SK-N-SH (cell line): Measurements from ENCODE around the gene C4B.

ENCODE experiments used
- CHD2 ChIP-seq: fragments of 150-350 bp; IDR thresholded peaks from 2 replicates; pipeline ENCODE4 v1.6.1; 2018; ENCODE audit warnings: low read length; ENCODE audit not compliant: partially characterized antibody
- EZH2phosphoT487 ChIP-seq: fragments of 200-600 bp; sonication (generic); IDR thresholded peaks from 2 replicates; pipeline ENCODE4 v1.6.1; 2017; ENCODE audit warnings: low read depth, mixed run types, mild to moderate bottlenecking, antibody characterized with exemption, moderate library complexity, borderline replicate concordance
- JUND ChIP-seq: IDR thresholded peaks from 2 replicates; pipeline ENCODE4 v1.4.0; 2012
- NRF1 ChIP-seq: IDR thresholded peaks from 2 replicates; pipeline ENCODE4 v1.6.1; 2012; ENCODE audit warnings: low read depth, mild to moderate bottlenecking, low read length
- POLR2AphosphoS5 ChIP-seq: IDR thresholded peaks from 2 replicates; pipeline ENCODE4 v1.6.1; 2012; ENCODE audit warnings: low read depth, low read length
- RFX5 ChIP-seq: IDR thresholded peaks from 2 replicates; pipeline ENCODE4 v1.6.1; 2012; ENCODE audit warnings: mild to moderate bottlenecking, improper control_type of control experiment, low read length
- TAF1 ChIP-seq: IDR thresholded peaks from 2 replicates; pipeline ENCODE4 v1.6.1; 2012; ENCODE audit warnings: low read depth, mild to moderate bottlenecking, low read length, moderate library complexity, borderline replicate concordance
- TF ChIP-seq, protein P1 (sequence below): IDR thresholded peaks from 2 replicates; pipeline ENCODE4 v1.4.0; 2012; ENCODE audit warnings: low read depth, borderline replicate concordance
- TF ChIP-seq, protein P2 (sequence below): fragments of 200-600 bp; sonication (generic); IDR thresholded peaks from 2 replicates; pipeline ENCODE4 v1.6.1; 2017; ENCODE audit warnings: antibody characterized with exemption, mild to moderate bottlenecking, moderate library complexity
- TF ChIP-seq, protein P3 (sequence below): IDR thresholded peaks from 2 replicates; pipeline ENCODE4 v1.6.1; 2012; ENCODE audit warnings: mild to moderate bottlenecking, low read depth, low read length, moderate library complexity

DNA sequence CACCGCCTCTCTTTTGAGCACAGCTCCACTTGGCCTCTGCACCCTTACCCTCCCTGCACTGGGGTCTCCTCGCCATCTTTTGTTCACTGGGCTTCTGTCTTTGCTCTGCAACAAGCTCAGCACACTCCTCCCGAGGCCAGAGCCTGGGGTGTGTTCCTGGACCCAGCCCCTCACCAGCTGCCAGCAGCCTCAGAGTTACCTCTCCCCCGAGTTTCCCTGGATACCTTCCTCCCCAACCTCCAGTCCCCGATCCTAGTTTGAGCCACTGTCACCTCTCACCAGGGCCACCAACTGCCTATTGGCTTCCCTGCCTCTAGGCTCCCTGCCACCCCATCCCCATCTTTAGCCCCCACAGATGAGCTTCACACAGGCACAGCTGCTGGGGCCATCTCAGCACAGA lies 36.0 kb downstream of the C4B start:
- TF ChIP-seq, protein P1, sequence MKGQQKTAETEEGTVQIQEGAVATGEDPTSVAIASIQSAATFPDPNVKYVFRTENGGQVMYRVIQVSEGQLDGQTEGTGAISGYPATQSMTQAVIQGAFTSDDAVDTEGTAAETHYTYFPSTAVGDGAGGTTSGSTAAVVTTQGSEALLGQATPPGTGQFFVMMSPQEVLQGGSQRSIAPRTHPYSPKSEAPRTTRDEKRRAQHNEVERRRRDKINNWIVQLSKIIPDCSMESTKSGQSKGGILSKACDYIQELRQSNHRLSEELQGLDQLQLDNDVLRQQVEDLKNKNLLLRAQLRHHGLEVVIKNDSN, result no peak
- TF ChIP-seq, protein P2, sequence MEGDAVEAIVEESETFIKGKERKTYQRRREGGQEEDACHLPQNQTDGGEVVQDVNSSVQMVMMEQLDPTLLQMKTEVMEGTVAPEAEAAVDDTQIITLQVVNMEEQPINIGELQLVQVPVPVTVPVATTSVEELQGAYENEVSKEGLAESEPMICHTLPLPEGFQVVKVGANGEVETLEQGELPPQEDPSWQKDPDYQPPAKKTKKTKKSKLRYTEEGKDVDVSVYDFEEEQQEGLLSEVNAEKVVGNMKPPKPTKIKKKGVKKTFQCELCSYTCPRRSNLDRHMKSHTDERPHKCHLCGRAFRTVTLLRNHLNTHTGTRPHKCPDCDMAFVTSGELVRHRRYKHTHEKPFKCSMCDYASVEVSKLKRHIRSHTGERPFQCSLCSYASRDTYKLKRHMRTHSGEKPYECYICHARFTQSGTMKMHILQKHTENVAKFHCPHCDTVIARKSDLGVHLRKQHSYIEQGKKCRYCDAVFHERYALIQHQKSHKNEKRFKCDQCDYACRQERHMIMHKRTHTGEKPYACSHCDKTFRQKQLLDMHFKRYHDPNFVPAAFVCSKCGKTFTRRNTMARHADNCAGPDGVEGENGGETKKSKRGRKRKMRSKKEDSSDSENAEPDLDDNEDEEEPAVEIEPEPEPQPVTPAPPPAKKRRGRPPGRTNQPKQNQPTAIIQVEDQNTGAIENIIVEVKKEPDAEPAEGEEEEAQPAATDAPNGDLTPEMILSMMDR, result no peak
- TF ChIP-seq RFX5 (no peak), JUND (no peak), NRF1 (no peak), EZH2phosphoT487 (no peak), TAF1 (no peak), POLR2AphosphoS5 (no peak), CHD2 (no peak)
- TF ChIP-seq, protein P3, sequence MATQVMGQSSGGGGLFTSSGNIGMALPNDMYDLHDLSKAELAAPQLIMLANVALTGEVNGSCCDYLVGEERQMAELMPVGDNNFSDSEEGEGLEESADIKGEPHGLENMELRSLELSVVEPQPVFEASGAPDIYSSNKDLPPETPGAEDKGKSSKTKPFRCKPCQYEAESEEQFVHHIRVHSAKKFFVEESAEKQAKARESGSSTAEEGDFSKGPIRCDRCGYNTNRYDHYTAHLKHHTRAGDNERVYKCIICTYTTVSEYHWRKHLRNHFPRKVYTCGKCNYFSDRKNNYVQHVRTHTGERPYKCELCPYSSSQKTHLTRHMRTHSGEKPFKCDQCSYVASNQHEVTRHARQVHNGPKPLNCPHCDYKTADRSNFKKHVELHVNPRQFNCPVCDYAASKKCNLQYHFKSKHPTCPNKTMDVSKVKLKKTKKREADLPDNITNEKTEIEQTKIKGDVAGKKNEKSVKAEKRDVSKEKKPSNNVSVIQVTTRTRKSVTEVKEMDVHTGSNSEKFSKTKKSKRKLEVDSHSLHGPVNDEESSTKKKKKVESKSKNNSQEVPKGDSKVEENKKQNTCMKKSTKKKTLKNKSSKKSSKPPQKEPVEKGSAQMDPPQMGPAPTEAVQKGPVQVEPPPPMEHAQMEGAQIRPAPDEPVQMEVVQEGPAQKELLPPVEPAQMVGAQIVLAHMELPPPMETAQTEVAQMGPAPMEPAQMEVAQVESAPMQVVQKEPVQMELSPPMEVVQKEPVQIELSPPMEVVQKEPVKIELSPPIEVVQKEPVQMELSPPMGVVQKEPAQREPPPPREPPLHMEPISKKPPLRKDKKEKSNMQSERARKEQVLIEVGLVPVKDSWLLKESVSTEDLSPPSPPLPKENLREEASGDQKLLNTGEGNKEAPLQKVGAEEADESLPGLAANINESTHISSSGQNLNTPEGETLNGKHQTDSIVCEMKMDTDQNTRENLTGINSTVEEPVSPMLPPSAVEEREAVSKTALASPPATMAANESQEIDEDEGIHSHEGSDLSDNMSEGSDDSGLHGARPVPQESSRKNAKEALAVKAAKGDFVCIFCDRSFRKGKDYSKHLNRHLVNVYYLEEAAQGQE, result no peak
